Measurements from ENCODE around the gene EXOC3L2. TPM values are rescaled to one million over a fixed set of nuclear protein-coding genes. Genes with fewer than 3 reads are reported as not detected.

EXOC3L2 gene
- total and polyA plus RNA-seq, 9 donors = 0.63 to 3.2 (median 1.2) TPM; not detected in 1

GRCh38 chr19:45251452-45252354 lies 6.5 kb upstream of the EXOC3L2 start:
- intact Hi-C loops (cut with DNase I) = no loop called here
- DNase-seq = peak; percentile 28 to 58 (median 42)

GRCh38 chr19:45250832-45251451 lies 5.7 kb upstream of the EXOC3L2 start, which contains the start of gene MARK4:
Gene MARK4, plus strand, starts transcription at chr19:45251271. Its CDS starts 318 bp downstream, at chr19:45251589.
- Histone ChIP-seq H3K9me3 (no peaks in the 10 kb centered on the region), H3K36me3 (no peaks in the 10 kb centered on the region), H3K4me3 (peak within 1 kb of the TSS; percentile 98), H3K27ac (peak within 1 kb of the TSS; percentile 49 to 79), H3K27me3 (no peaks in the 10 kb centered on the region), H3K4me1 (ENCODE audit: insufficient read depth) (peaks cover 11% of the 10 kb centered on the region)
- intact Hi-C loops (cut with DNase I) = no loop called here
- WGBS, 3 donors = 0 to 2% (median 1%) methylated on average over 33 to 58 of the region's 58 CpGs
- DNase-seq = peak; percentile 59 to 75 (median 70)
- TF ChIP-seq EP300 (IDR thresholded peaks at IDR 0.05) = no peak
- no peak for TF ChIP-seq POLR2A (IDR thresholded peaks at IDR 0.05)
- no peak for TF ChIP-seq CTCF (IDR thresholded peaks at IDR 0.05)

More at GRCh38 chr19:45251452-45252354, 6.5 kb upstream of the EXOC3L2 start:
- no peaks in the 10 kb centered on the region for H3K36me3 ChIP-seq
- no peak for TF ChIP-seq POLR2A (IDR thresholded peaks at IDR 0.05)
- peak overlapping the region; percentile 98 for H3K4me3 ChIP-seq
- peak overlapping the region; percentile 49 to 79 for H3K27ac ChIP-seq
- peaks cover 11% of the 10 kb centered on the region for H3K4me1 ChIP-seq (ENCODE audit: insufficient read depth)
- WGBS, 3 donors = 0 to 1% (median 1%) methylated on average over 35 to 54 of the region's 57 CpGs
- no peaks in the 10 kb centered on the region for H3K9me3 ChIP-seq
- no peaks in the 10 kb centered on the region for H3K27me3 ChIP-seq

- H3K36me3 ChIP-seq = no peaks in the 10 kb centered on the region
- peak in 2 of 5 donors; percentile 24 to 32 for DNase-seq
- intact Hi-C loops (cut with DNase I) = no loop called here
- H3K4me1 ChIP-seq (ENCODE audit: insufficient read depth) = peaks cover 11% of the 10 kb centered on the region
- WGBS, 3 donors = 27 to 41% (median 29%) methylated on average over 12 to 14 of the region's 14 CpGs
- H3K27me3 ChIP-seq = no peaks in the 10 kb centered on the region
- no peak for TF ChIP-seq EP300 (IDR thresholded peaks at IDR 0.05)
- TF ChIP-seq CTCF (IDR thresholded peaks at IDR 0.05) = no peak
- peak overlapping the region; percentile 98 for H3K4me3 ChIP-seq
- peak overlapping the region in 1 of 2 donors; percentile 79 for H3K27ac ChIP-seq
- H3K9me3 ChIP-seq = no peaks in the 10 kb centered on the region
Measured at GRCh38 chr19:45250216-45250831, 5.1 kb upstream of the EXOC3L2 start.

GRCh38 chr19:45249261-45250033 lies 4.2 kb upstream of the EXOC3L2 start:
- Histone ChIP-seq H3K4me3 (no peak overlapping the region), H3K4me1 (ENCODE audit: insufficient read depth) (peaks cover 11% of the 10 kb centered on the region), H3K27ac (no peak overlapping the region), H3K9me3 (no peaks in the 10 kb centered on the region), H3K36me3 (no peaks in the 10 kb centered on the region), H3K27me3 (no peaks in the 10 kb centered on the region)
- intact Hi-C loops (cut with DNase I) = no loop called here
- DNase-seq = no peak
- WGBS, 3 donors = 59 to 65% (median 60%) methylated on average over 11 of the region's 11 CpGs
- no peak for TF ChIP-seq POLR2A (IDR thresholded peaks at IDR 0.05)
- no peak for TF ChIP-seq CTCF (IDR thresholded peaks at IDR 0.05)
- no peak for TF ChIP-seq EP300 (IDR thresholded peaks at IDR 0.05)
